Calu3 (cell line): Measurements from ENCODE around the gene GLT1D1. TPM values are rescaled to one million over a fixed set of nuclear protein-coding genes. Genes with fewer than 3 reads are reported as not detected.

ENCODE experiments used
- BruUV-seq: library from RNA; stranded (reverse); fragments of 400-500 nt; replicated peaks from 2 replicates; lab custom pipeline; 2021; lab: Mats Ljungman, UMichigan
- CTCF ChIA-PET: fragments of 300-600 bp; sonication (Branson Sonifier 250); formaldehyde crosslinking; loops from one replicate; lab custom pipeline; 2022; ENCODE audit warnings: antibody characterized with exemption; lab: Charles Lee
- DNase-seq: peaks from one replicate; pipeline ENCODE4 v3.0.0; 2022
- H3K27ac Mint-ChIP-seq: one replicate; pipeline ENCODE4 v1.8.0; 2022; ENCODE audit warnings: mixed read lengths; ENCODE audit not compliant: unreplicated experiment
- H3K27me3 Mint-ChIP-seq: one replicate; pipeline ENCODE4 v1.8.0; 2022; ENCODE audit warnings: mixed read lengths; ENCODE audit not compliant: unreplicated experiment
- H3K36me3 Mint-ChIP-seq: one replicate; pipeline ENCODE4 v1.8.0; 2022; ENCODE audit warnings: mild to moderate bottlenecking, moderate library complexity, mixed read lengths; ENCODE audit not compliant: insufficient read depth, unreplicated experiment
- H3K4me1 Mint-ChIP-seq: one replicate; pipeline ENCODE4 v1.8.0; 2022; ENCODE audit warnings: mild to moderate bottlenecking, low read depth, mixed read lengths; ENCODE audit not compliant: unreplicated experiment
- H3K4me3 Mint-ChIP-seq: one replicate; pipeline ENCODE4 v1.8.0; 2022; ENCODE audit warnings: mild to moderate bottlenecking, low read depth, moderate library complexity, mixed read lengths; ENCODE audit not compliant: unreplicated experiment
- H3K9me3 Mint-ChIP-seq: one replicate; pipeline ENCODE4 v1.8.0; 2022; ENCODE audit warnings: low read depth, mixed read lengths; ENCODE audit not compliant: unreplicated experiment
- CTCF ChIP-seq: fragments of 200-600 bp; IDR thresholded peaks from one replicate; pipeline ENCODE4 v1.8.0; 2022; ENCODE audit warnings: antibody characterized with exemption; ENCODE audit not compliant: unreplicated experiment
- intact Hi-C: fragments of 100-400 bp; cut with micrococcal nuclease; formaldehyde crosslinking; loops from one replicate; pipeline ENCODE4 v1.10.0; 2022; ENCODE audit not compliant: unreplicated experiment
- total RNA-seq: library from RNA; stranded (reverse); gene quantifications from 2 replicates; pipeline ENCODE4 v1.2.3, GENCODE V29; 2022

GLT1D1 gene
- total RNA-seq, 1 experiment from 2014 or later, result not detected

- BruUV-seq, result no TSS peak
- CTCF ChIA-PET, result no interaction called here
- no peaks in the 10 kb centered on the region for H3K4me1 Mint-ChIP-seq
- H3K27ac Mint-ChIP-seq, result no peak overlapping the region
- intact Hi-C loops, result no loop called here
- no peak overlapping the region for H3K4me3 Mint-ChIP-seq
- no peaks in the 10 kb centered on the region for H3K27me3 Mint-ChIP-seq
- H3K36me3 Mint-ChIP-seq, result no peaks in the 10 kb centered on the region
- TF ChIP-seq CTCF, result no peak
- no peak for DNase-seq
- peaks cover 16% of the 10 kb centered on the region for H3K9me3 Mint-ChIP-seq
These were observed 18.2 kb downstream of the GLT1D1 start for GRCh38 chr12:128871516-128871892.

GRCh38 chr12:128872303-128872702, 19.0 kb downstream of the GLT1D1 start:
- Mint-ChIP-seq H3K27me3 (no peaks in the 10 kb centered on the region), H3K4me3 (no peak overlapping the region), H3K9me3 (peaks cover 16% of the 10 kb centered on the region), H3K4me1 (no peaks in the 10 kb centered on the region), H3K27ac (no peak overlapping the region), H3K36me3 (no peaks in the 10 kb centered on the region)
- BruUV-seq, result no TSS peak
- DNase-seq, result no peak
- CTCF ChIA-PET, result no interaction called here
- TF ChIP-seq CTCF, result no peak
- intact Hi-C loops, result no loop called here

- BruUV-seq, result no TSS peak
- no peak for TF ChIP-seq CTCF
- Mint-ChIP-seq H3K27me3 (no peaks in the 10 kb centered on the region), H3K4me3 (no peak overlapping the region), H3K9me3 (peaks cover 10% of the 10 kb centered on the region), H3K4me1 (no peaks in the 10 kb centered on the region), H3K36me3 (no peaks in the 10 kb centered on the region), H3K27ac (no peak overlapping the region)
- no peak for DNase-seq
- CTCF ChIA-PET, result no interaction called here
- intact Hi-C loops, result no loop called here
These were observed 23.3 kb downstream of the GLT1D1 start for GRCh38 chr12:128876559-128876958.

- DNase-seq, result no peak
These were observed 26.9 kb downstream of the GLT1D1 start for GRCh38 chr12:128879898-128880764.

More at GRCh38 chr12:128879898-128880764, 26.9 kb downstream of the GLT1D1 start:
- H3K4me3 Mint-ChIP-seq, result no peak overlapping the region
- no peak for TF ChIP-seq CTCF
- intact Hi-C loops, result no loop called here
- CTCF ChIA-PET, result no interaction called here
- no peak overlapping the region for H3K27ac Mint-ChIP-seq
- no TSS peak for BruUV-seq
- H3K4me1 Mint-ChIP-seq, result no peaks in the 10 kb centered on the region
- H3K36me3 Mint-ChIP-seq, result no peaks in the 10 kb centered on the region
- no peaks in the 10 kb centered on the region for H3K27me3 Mint-ChIP-seq
- H3K9me3 Mint-ChIP-seq, result peaks cover 5% of the 10 kb centered on the region
